NCI-H446 treated with DMSO at 0.1 percent for 48 hours (cell line): Measurements from ENCODE around the gene TRIO.
"Not testable (repeated sequence)": the region's sequence is repeated elsewhere in the genome, so short reads cannot be mapped to it uniquely, and the experiment has no call there.

ENCODE experiments used
- DNase-seq: peaks from one replicate; lab custom pipeline; 2025; lab: John Stamatoyannopoulos, UW

TRIO gene

GRCh38 chr5:14415024-14415697 lies 272.0 kb downstream of the TRIO start:
- DNase-seq = no peak

DNA sequence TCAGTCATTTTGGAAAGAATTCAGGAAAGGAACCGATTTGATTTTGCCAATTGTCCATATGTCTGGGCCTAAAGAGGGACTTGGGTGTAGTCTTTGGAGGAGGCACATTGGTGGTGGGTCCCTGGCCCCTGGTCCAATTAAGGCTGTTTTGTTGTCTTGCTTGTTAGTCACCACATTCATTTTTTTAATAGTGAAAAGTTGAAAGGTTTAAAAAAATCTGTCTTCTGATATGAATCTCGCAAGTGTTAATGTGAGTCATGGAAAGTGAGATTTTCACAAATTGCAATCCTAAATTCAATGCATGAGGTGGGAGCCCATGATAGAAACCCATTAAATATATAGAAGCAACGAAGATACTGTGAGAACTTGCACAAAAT lies 272.5 kb downstream of the TRIO start:
- no peak for DNase-seq

DNA sequence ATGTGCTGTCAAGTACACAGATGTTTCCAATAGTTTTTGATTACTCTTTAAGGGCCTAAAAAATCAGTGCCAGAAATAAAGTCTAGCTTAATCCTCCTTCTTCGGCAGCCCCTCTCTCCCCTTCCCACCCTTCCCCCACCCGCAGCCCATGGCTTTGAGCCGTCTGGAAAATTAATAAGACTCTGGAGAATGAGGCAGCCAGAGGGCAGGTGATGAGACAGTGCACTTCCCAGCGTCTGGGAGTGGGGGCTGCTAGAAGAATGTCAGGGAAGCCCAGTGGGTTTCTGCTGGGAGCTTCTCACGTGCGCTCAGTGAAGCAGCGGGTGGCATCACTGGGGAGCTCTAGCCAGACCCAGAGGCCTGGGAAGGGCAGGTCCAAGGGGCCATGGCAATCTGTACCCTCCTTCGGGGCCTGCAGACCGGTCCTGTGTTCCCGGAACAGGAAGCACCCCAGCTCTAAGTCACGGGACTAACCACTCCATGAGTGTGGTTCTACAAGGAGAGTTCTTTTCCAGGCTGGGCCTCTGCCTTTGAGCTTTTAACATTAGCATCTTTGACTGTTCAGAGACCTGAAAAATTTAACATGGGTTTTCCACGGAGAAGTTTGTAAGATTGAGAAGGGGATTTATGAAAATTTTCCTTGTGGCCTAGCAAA lies 273.6 kb downstream of the TRIO start:
- no peak for DNase-seq

DNA sequence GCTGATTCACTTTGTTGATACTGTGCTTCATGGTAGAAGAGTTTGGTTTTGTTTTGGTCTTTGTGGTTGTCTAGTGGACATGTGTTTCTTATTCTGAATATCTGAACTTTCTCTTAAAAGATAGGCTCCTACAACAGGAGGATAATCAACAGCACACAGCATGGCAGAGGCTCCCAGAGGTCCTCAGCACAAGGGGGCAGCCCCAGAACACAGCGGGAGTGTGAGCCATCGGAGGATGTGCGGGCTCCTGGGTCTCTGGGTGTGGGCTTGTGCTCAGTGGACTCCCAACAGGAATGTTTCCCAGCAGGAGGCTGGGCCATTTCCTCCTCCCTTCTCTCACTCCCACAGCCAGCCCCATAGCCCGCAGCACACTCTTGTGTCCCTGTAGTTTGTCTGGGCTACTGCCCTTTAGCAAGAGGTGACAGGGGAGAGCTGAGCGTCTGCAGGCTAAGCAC lies 274.2 kb downstream of the TRIO start:
- no peak for DNase-seq

DNA sequence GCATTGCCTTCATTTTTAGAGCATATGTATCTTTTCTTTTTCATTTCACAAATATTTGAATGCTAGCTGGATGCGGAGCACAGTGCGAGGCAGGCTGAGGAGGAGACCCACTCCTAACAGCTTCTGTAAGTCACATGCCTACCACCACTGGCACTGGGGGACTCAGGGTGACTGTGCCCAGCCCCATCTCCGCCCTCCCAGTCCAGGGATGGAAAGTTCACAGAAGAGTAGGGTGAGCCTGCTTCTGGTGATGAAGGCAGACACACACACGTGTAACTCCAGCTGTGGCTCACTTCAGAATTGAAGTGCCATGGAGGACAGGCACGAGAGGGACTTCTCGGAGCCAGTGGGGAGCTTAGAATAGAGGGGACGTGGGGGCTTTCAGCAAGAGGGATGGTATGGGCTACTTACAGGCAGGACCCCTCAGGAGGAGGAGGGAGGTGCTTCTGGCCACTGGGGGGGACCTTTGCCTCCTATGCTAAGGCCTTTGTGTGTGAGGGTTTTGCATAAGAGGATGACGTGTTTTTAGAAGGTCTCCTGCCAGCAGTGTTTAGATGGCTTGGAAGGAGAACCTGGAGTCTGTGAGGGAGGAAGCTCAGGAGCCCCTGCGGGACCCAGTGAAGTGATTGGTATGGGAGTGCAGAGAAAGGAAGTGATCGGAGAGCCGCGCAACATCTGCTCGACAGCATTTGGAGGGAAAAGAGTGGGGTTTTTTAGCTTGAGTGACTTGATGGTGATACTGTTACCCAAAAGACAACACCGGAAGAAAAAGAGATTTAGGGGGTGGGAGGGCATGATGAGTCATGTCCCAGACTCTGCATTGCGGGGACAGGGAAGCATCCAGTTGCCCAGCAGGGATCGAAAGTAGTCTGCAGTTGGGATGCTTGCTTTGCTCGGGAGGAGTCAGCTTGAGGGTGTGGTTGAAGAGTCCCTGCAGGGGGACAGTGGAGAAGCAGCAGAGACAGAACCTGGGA lies 274.9 kb downstream of the TRIO start:
- DNase-seq = no peak

GRCh38 chr5:14419686-14420085 lies 276.5 kb downstream of the TRIO start:
- DNase-seq = no peak

DNA sequence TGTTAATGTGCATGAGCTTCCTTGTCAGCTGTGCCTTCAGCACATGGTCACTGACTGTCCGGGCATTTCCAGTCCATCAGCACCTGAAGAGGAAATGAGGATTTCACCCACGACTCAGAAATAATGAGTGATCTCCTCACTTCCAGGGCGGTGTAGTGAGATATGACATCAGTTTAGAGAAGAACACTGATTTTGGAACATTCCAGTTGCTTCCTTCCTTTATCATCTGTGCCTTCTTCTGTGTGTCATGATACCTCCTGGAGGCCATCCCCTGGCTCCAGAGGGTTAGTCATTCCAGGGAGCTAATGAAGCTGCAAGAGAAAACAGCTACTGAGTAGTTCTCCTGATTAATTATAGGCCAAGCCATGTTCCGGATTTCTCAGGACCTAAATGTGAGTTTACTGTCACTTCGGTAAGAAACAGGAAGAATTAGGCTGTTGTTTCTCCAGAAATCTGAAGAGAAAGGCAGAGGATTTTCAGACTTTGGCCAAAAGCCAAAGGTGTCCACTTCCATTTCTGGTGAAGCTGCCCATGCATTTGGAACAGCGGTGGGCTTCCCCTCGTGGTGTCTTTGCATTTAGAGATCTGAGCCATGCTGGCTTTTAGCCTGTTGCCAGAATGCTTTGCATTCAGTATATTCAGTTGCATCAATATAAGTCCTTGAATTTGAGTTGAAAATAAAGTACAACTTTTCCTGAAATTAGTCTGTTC lies 277.1 kb downstream of the TRIO start:
- DNase-seq = no peak

DNA sequence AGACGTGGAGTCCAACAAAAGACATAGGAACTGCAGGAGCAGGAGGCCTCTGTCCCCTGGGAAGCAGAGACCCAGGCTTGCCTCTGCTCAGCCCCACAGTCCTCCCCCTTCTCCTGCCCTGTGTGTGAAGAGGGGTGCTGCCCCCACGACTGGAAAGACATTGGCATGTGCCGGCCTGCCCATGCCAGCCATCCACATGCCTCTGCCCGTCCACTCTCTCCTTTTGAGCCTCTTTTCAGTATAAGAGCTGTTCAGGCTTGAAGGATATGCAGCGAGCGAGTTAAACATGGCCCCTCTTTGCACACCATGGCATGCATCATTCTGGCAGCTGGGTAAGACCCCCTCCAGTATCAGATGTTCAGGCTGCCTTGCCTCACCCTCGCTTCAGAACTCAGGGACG lies 278.7 kb downstream of the TRIO start:
- no peak for DNase-seq

DNA sequence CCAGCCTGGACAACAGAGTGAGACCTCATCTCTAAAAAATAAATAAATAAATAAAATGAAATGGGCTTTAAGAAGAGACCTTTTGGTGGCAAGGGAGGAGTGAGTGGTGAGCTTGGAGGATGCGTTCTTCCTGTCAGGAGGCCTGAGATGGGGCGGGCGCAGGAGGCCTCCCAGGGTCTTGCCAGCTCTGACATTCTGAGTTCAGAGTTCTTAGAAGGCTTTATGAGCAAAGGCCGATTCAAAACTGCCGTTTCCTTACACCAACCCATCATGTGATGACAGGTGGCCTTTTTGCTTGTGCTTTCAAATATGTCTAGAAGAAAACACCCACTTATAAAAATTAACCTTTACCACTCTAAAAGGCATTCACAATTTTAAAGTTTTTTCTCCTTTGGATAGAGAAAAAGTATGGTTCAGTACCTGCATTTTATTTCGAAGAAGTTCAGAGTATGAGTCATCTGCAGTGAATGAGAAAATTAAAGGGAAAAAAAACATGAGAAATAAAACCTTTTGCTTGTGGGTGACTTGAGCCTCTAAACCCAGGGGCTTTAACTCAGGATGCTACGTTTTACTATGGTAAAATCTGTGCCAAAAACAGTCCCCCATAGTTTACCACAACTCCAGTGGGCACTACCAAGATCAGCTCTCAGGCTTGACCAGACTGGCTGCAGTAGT lies 281.0 kb downstream of the TRIO start:
- no peak for DNase-seq

- no peak for DNase-seq
These were observed 282.4 kb downstream of the TRIO start for GRCh38 chr5:14425559-14425958.

- no peak for DNase-seq
These were observed 283.4 kb downstream of the TRIO start for GRCh38 chr5:14426521-14426920.

DNA sequence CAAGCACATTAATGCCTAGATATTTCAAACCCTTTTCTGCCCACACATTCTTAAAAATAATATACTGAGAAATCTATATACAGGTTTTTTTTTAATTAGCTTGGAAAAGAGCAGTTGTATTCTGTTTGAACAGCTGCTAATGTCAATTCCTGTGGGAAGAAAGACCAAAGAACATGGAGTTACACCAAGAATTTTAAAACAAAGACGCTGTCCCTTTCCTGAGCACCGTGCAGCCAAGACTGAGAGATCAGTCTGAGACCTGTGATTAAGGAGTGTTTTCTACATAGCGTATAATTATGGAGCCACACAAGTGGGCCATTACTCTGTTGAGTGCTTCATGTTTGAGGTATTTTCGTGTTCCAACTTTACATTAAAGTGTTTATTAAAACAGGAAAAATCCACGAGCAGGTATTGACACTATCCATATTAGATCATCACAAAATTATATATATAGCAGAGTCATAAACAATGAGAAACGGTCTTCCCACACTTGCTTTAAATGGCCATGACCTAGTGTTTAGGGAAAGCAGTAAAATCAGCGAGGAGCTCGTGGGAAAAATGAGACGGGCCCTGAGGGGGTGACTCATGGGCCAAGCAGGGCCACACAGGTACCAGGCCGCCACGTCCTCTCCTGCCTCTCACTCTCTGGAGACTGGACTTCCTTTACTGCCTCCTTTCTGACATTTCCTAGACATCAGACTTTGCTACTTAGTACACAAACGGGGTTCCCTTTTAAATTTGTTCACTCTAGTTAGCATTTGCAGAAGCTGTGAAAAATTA lies 285.4 kb downstream of the TRIO start:
- no peak for DNase-seq

- DNase-seq = no peak
These were observed 286.2 kb downstream of the TRIO start for GRCh38 chr5:14429101-14430050.

- no peak for DNase-seq
These were observed 288.4 kb downstream of the TRIO start for GRCh38 chr5:14431534-14431933.

GRCh38 chr5:14432931-14433589 lies 289.9 kb downstream of the TRIO start:
- no peak for DNase-seq

DNA sequence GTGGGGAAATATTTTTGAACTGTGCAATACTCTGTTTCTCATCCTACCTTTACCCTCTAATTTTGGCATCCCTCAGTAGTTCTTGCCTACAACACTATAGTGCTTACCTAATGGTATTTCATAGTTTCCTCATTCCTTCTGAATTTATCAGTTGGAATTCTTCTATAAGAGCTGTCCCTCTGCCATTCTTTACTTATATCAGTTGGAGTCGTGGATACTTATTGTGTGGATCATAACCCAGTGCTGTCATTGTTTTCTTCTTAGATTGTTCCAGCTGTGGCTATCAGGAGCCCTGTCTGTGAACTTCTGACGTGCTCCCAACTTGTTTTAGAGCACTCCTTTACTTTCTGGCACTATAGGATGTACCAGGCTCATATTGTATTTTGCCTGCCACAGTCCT lies 292.3 kb downstream of the TRIO start:
- DNase-seq = no peak

GRCh38 chr5:14436122-14436521 lies 293.0 kb downstream of the TRIO start:
- not testable (repeated sequence) for DNase-seq

DNA sequence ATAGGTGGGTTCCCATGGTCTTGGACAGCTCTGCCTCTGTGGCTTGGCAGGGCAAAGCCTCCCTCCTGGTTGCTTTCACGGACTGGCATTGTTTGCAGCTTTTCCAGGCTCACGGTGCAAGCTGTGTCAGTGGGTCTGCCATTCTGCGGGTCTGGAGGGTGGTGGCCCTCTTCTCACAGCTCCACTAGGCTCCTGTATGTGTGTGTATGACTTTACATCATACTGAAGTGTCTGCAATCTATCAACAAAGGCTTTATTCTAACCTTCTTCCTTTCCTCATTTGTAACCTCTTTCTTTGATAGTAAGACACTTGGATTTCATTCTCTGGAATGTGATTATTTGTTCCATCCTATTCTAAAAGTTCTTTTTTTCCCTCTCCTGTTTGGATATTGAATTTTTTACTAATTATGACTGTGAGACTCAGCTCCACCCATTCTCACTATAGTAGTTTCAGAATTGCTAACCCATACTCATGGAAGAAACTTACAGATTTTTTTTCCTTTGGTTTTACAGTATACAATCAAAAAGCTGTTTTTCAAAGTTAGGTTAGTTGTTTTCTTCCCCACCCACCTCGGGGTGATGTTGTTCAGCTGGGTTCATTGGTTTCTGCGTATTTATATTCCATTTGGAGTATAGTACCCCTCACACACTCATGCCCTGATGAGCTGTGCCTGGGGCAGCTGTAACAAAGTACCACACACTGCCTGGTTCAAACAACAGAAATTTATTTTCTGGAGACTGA lies 293.8 kb downstream of the TRIO start:
- no peak for DNase-seq
